A549 (cell line): ENCODE results near the gene OTOG.

Experiments used
- EP300 ChIP-seq, 2 experiments: fragments of >200 bp; sonication (Bioruptor Twin); formaldehyde crosslinking; IDR thresholded peaks; 2 replicates in 1 of 2; 3 replicates in 1 of 2; pipeline ENCODE4 v1.6.1; 2016 to 2017
- FOXS1 ChIP-seq: fragments of 250-450 bp; sonication (Bioruptor Pico); IDR thresholded peaks from 2 replicates; pipeline ENCODE4 v1.5.0; 2020; ENCODE audit warnings: mild to moderate bottlenecking, moderate library complexity
- JUNB ChIP-seq: fragments of >200 bp; sonication (Bioruptor Twin); formaldehyde crosslinking; IDR thresholded peaks from 2 replicates; pipeline ENCODE4 v1.6.1; 2016
- KDM5A ChIP-seq: fragments of 200-600 bp; sonication (generic); IDR thresholded peaks from 2 replicates; pipeline ENCODE4 v1.6.1; 2016; ENCODE audit warnings: antibody characterized with exemption, mild to moderate bottlenecking
- POLR2A ChIP-seq: IDR thresholded peaks from 2 replicates; pipeline ENCODE4 v1.6.1; 2012; ENCODE audit warnings: mild to moderate bottlenecking, low read length
- USF2 ChIP-seq: fragments of 450-650 bp; IDR thresholded peaks from 2 replicates; pipeline ENCODE4 v1.6.1; 2014; ENCODE audit warnings: antibody characterized with exemption
- TF ChIP-seq, protein P1 (sequence below): fragments of >200 bp; sonication (Bioruptor Twin); formaldehyde crosslinking; IDR thresholded peaks from 3 replicates; pipeline ENCODE4 v1.5.1; 2016

- TF ChIP-seq, protein P1, sequence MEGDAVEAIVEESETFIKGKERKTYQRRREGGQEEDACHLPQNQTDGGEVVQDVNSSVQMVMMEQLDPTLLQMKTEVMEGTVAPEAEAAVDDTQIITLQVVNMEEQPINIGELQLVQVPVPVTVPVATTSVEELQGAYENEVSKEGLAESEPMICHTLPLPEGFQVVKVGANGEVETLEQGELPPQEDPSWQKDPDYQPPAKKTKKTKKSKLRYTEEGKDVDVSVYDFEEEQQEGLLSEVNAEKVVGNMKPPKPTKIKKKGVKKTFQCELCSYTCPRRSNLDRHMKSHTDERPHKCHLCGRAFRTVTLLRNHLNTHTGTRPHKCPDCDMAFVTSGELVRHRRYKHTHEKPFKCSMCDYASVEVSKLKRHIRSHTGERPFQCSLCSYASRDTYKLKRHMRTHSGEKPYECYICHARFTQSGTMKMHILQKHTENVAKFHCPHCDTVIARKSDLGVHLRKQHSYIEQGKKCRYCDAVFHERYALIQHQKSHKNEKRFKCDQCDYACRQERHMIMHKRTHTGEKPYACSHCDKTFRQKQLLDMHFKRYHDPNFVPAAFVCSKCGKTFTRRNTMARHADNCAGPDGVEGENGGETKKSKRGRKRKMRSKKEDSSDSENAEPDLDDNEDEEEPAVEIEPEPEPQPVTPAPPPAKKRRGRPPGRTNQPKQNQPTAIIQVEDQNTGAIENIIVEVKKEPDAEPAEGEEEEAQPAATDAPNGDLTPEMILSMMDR = no peak
- TF ChIP-seq FOXS1 (CRISPR knock-in tag) = no peak
- TF ChIP-seq USF2 = no peak
- TF ChIP-seq KDM5A = no peak
- no peak for TF ChIP-seq EP300 (IDR thresholded peaks at IDR 0.05)
- TF ChIP-seq JUNB = no peak
- no peak for TF ChIP-seq POLR2A
Measured at GRCh38 chr11:17606233-17607082, 59.4 kb downstream of the OTOG start.
